NT2/D1 (cell line): ENCODE data around the gene LAD1.

Experiments used
- SUZ12 ChIP-seq: IDR thresholded peaks from 2 replicates; pipeline ENCODE4 v1.6.1; 2011; ENCODE audit not compliant: insufficient read length, insufficient read depth; ENCODE audit errors: extremely low read depth
- YY1 ChIP-seq: IDR thresholded peaks from 2 replicates; pipeline ENCODE4 v1.6.1; 2011; ENCODE audit not compliant: insufficient read length, insufficient read depth
- ZNF274 ChIP-seq: IDR thresholded peaks from 2 replicates; pipeline ENCODE4 v1.6.1; 2011; ENCODE audit warnings: mild to moderate bottlenecking, low read depth, low read length

- TF ChIP-seq YY1 = no peak
- TF ChIP-seq ZNF274 = no peak
- TF ChIP-seq SUZ12 = no peak
Observed at GRCh38 chr1:201395936-201396335, 3.2 kb downstream of the LAD1 start.
